Measurements from ENCODE around the gene GPC4. TPM values are rescaled to one million over a fixed set of nuclear protein-coding genes. Genes with fewer than 3 reads are reported as not detected.

The GPC4 gene
- total RNA-seq, 4 donors from 2014 or later = 8.5 to 17.4 (median 12.3) TPM

GRCh38 chrX:133369065-133369464 is 46.2 kb downstream of the GPC4 start:
- 80 to 92% methylated on average over 2 of the region's 2 CpGs for WGBS, 2 donors
- DNase-seq = no peak

GRCh38 chrX:133366735-133367134 is 48.6 kb downstream of the GPC4 start:
- no peaks in the 10 kb centered on the region for H3K4me1 ChIP-seq
- intact Hi-C loops (cut with DNase I) = no loop called here
- no peaks in the 10 kb centered on the region for H3K9me3 ChIP-seq
- no peaks in the 10 kb centered on the region for H3K36me3 ChIP-seq
- no peaks in the 10 kb centered on the region for H3K27me3 ChIP-seq
- DNase-seq = no peak
- no peak for TF ChIP-seq CTCF (IDR thresholded peaks at IDR 0.05)
- no peak for TF ChIP-seq POLR2A (IDR thresholded peaks at IDR 0.05)
- H3K27ac ChIP-seq = no peak overlapping the region
- no peak overlapping the region for H3K4me3 ChIP-seq (replicated peaks in 1 of 3)

More at GRCh38 chrX:133369065-133369464, 46.2 kb downstream of the GPC4 start:
- intact Hi-C loops (cut with DNase I) = no loop called here
- Histone ChIP-seq H3K27ac (no peak overlapping the region), H3K4me3 (replicated peaks in 1 of 3) (no peak overlapping the region), H3K4me1 (no peaks in the 10 kb centered on the region), H3K36me3 (no peaks in the 10 kb centered on the region), H3K9me3 (no peaks in the 10 kb centered on the region), H3K27me3 (no peaks in the 10 kb centered on the region)
- TF ChIP-seq CTCF (IDR thresholded peaks at IDR 0.05) (no peak), POLR2A (IDR thresholded peaks at IDR 0.05) (no peak)

- WGBS, 2 donors = 55 to 65% methylated on average over 1 of the region's 1 CpG
- Histone ChIP-seq H3K9me3 (no peaks in the 10 kb centered on the region), H3K4me3 (replicated peaks in 1 of 3) (no peak overlapping the region), H3K27me3 (no peaks in the 10 kb centered on the region), H3K4me1 (no peaks in the 10 kb centered on the region), H3K27ac (no peak overlapping the region), H3K36me3 (no peaks in the 10 kb centered on the region)
- TF ChIP-seq POLR2A (IDR thresholded peaks at IDR 0.05) (no peak), CTCF (IDR thresholded peaks at IDR 0.05) (no peak)
- DNase-seq = no peak
- intact Hi-C loops (cut with DNase I) = no loop called here
Observed at GRCh38 chrX:133365871-133366611, 49.2 kb downstream of the GPC4 start.

- H3K4me1 ChIP-seq = no peaks in the 10 kb centered on the region
- no peak overlapping the region for H3K27ac ChIP-seq
- DNase-seq = no peak
- no peaks in the 10 kb centered on the region for H3K36me3 ChIP-seq
- H3K4me3 ChIP-seq (replicated peaks in 1 of 3) = no peak overlapping the region
- H3K27me3 ChIP-seq = no peaks in the 10 kb centered on the region
- TF ChIP-seq CTCF (IDR thresholded peaks at IDR 0.05) (no peak), POLR2A (IDR thresholded peaks at IDR 0.05) (no peak)
- no peaks in the 10 kb centered on the region for H3K9me3 ChIP-seq
- WGBS, 2 donors = 54 to 92% methylated on average over 1 of the region's 1 CpG
- intact Hi-C loops (cut with DNase I) = no loop called here
Observed at GRCh38 chrX:133364865-133365264, 50.4 kb downstream of the GPC4 start.

GRCh38 chrX:133364196-133364595 is 51.1 kb downstream of the GPC4 start:
- intact Hi-C loops (cut with DNase I) = no loop called here
- no peaks in the 10 kb centered on the region for H3K9me3 ChIP-seq
- no peaks in the 10 kb centered on the region for H3K36me3 ChIP-seq
- 75 to 92% methylated on average over 1 of the region's 1 CpG for WGBS, 2 donors
- H3K4me1 ChIP-seq = no peaks in the 10 kb centered on the region
- no peaks in the 10 kb centered on the region for H3K27me3 ChIP-seq
- no peak for TF ChIP-seq CTCF (IDR thresholded peaks at IDR 0.05)
- H3K4me3 ChIP-seq (replicated peaks in 1 of 3) = no peak overlapping the region
- DNase-seq = no peak
- H3K27ac ChIP-seq = no peak overlapping the region

Data from thyroid gland (tissue), 4 donors.